Trophoblast cell (in vitro differentiated cells and primary cell): ENCODE data around the gene MFSD2B.

ENCODE experiments used
- DNase-seq, 2 donors: peaks; one replicate each; pipeline ENCODE4 v3.0.0-alpha.2; 2016
- H2AFZ ChIP-seq: 2 replicates; pipeline ENCODE4 v1.6.1; 2013; ENCODE audit warnings: low read length, moderate library complexity, mild to moderate bottlenecking; ENCODE audit not compliant: insufficient read depth, poor library complexity
- H2AK5ac ChIP-seq: 2 replicates; pipeline ENCODE4 v1.6.1; 2013; ENCODE audit warnings: mild to moderate bottlenecking, low read length
- H2BK120ac ChIP-seq: 2 replicates; pipeline ENCODE4 v1.6.1; 2013; ENCODE audit warnings: low read length, mild to moderate bottlenecking, moderate library complexity; ENCODE audit not compliant: insufficient read depth, poor library complexity
- H2BK12ac ChIP-seq: 2 replicates; pipeline ENCODE4 v1.6.1; 2013; ENCODE audit warnings: mild to moderate bottlenecking, low read length, moderate library complexity
- H2BK5ac ChIP-seq: 2 replicates; pipeline ENCODE4 v1.6.1; 2013; ENCODE audit warnings: low read length, low read depth, moderate library complexity, mild to moderate bottlenecking; ENCODE audit not compliant: poor library complexity
- H3K14ac ChIP-seq: 2 replicates; pipeline ENCODE4 v1.6.1; 2013; ENCODE audit warnings: mild to moderate bottlenecking, low read length
- H3K18ac ChIP-seq: 2 replicates; pipeline ENCODE4 v1.6.1; 2013; ENCODE audit warnings: mild to moderate bottlenecking, low read length
- H3K23ac ChIP-seq: 2 replicates; pipeline ENCODE4 v1.6.1; 2013; ENCODE audit warnings: low read length
- H3K27ac ChIP-seq: 2 replicates; pipeline ENCODE4 v1.5.1; 2013; ENCODE audit warnings: low read depth, mild to moderate bottlenecking, inconsistent platforms, low read length, moderate library complexity
- H3K27me3 ChIP-seq: 2 replicates; pipeline ENCODE4 v1.6.1; 2013; ENCODE audit warnings: inconsistent platforms, mild to moderate bottlenecking, low read length, moderate library complexity; ENCODE audit not compliant: insufficient read depth
- H3K36me3 ChIP-seq, 2 experiments: 1 replicate in 1 of 2; 2 replicates in 1 of 2; pipeline ENCODE4 v1.6.1; 2013; ENCODE audit warnings: low read length in 2 of 2, mild to moderate bottlenecking in 2 of 2, moderate library complexity in 1 of 2; ENCODE audit not compliant: insufficient read depth in 2 of 2, control insufficient read depth in 1 of 2
- H3K4ac ChIP-seq: 2 replicates; pipeline ENCODE4 v1.6.1; 2013; ENCODE audit warnings: low read depth, mild to moderate bottlenecking, low read length, moderate library complexity
- H3K4me1 ChIP-seq, 2 experiments: 1 replicate in 1 of 2; 2 replicates in 1 of 2; pipeline ENCODE4 v1.6.1; 2013; ENCODE audit warnings: low read length in 2 of 2, mild to moderate bottlenecking in 2 of 2, moderate library complexity in 1 of 2; ENCODE audit not compliant: insufficient read depth in 2 of 2, control insufficient read depth in 1 of 2
- H3K4me2 ChIP-seq: 2 replicates; pipeline ENCODE4 v1.6.1; 2013; ENCODE audit warnings: inconsistent platforms, mild to moderate bottlenecking, low read length, moderate library complexity
- H3K4me3 ChIP-seq: 2 replicates; pipeline ENCODE4 v1.5.1; 2013; ENCODE audit warnings: mild to moderate bottlenecking, low read depth, low read length, inconsistent platforms
- H3K79me1 ChIP-seq: one replicate; pipeline ENCODE4 v1.6.1; 2013; ENCODE audit warnings: low read length
- H3K79me2 ChIP-seq: 2 replicates; pipeline ENCODE4 v1.6.1; 2013; ENCODE audit warnings: low read length, mild to moderate bottlenecking; ENCODE audit not compliant: control insufficient read depth, insufficient read depth, poor library complexity
- H3K9ac ChIP-seq: 2 replicates; pipeline ENCODE4 v1.6.1; 2013; ENCODE audit warnings: mild to moderate bottlenecking, low read length
- H3K9me3 ChIP-seq: 2 replicates; pipeline ENCODE4 v1.6.1; 2013; ENCODE audit warnings: low read depth, mild to moderate bottlenecking, control low read depth, inconsistent platforms, low read length; ENCODE audit not compliant: insufficient read depth
- H4K12ac ChIP-seq: 2 replicates; pipeline ENCODE4 v1.6.1; 2013; ENCODE audit warnings: low read depth, mild to moderate bottlenecking, low read length, moderate library complexity
- H4K8ac ChIP-seq: 2 replicates; pipeline ENCODE4 v1.6.1; 2013; ENCODE audit warnings: low read depth, mild to moderate bottlenecking, low read length, moderate library complexity
- H4K91ac ChIP-seq: one replicate; pipeline ENCODE4 v1.6.1; 2013; ENCODE audit warnings: low read depth, mild to moderate bottlenecking, low read length, moderate library complexity
- WGBS: extraction: QIAGEN DNeasy Blood & Tissue Kit; methylation state at CpG from one replicate; pipeline ENCODE4 v1.1.7; 2013; ENCODE audit warnings: missing lambda C conversion rate; ENCODE audit not compliant: insufficient read length, insufficient coverage; ENCODE audit errors: extremely low coverage; 5-methylcytosine and 5-hydroxymethylcytosine counted together

MFSD2B gene

GRCh38 chr2:23992931-23993330, 17.0 kb upstream of the MFSD2B start:
- no peak overlapping the region for H3K18ac ChIP-seq
- H2AK5ac ChIP-seq = no peak overlapping the region
- H3K27me3 ChIP-seq = no peaks in the 10 kb centered on the region
- no peak overlapping the region for H4K12ac ChIP-seq
- H3K4me1 ChIP-seq = no peaks in the 10 kb centered on the region
- H3K9me3 ChIP-seq = no peaks in the 10 kb centered on the region
- no peak overlapping the region for H4K91ac ChIP-seq
- H2AFZ ChIP-seq = no peak overlapping the region
- no peak overlapping the region for H2BK120ac ChIP-seq
- no peak overlapping the region for H3K4me3 ChIP-seq
- no peak overlapping the region for H2BK5ac ChIP-seq
- no peaks in the 10 kb centered on the region for H3K79me1 ChIP-seq
- H3K4ac ChIP-seq = no peak overlapping the region
- H3K27ac ChIP-seq = no peak overlapping the region
- no peak overlapping the region for H3K4me2 ChIP-seq
- DNase-seq = no peak
- H2BK12ac ChIP-seq = no peak overlapping the region
- no peak overlapping the region for H3K9ac ChIP-seq
- H4K8ac ChIP-seq = no peak overlapping the region
- peaks cover 2 to 5% of the 10 kb centered on the region in 2 experiments for H3K36me3 ChIP-seq
- H3K23ac ChIP-seq = no peak overlapping the region
- no peaks in the 10 kb centered on the region for H3K79me2 ChIP-seq
- H3K14ac ChIP-seq = no peak overlapping the region
- no CpG with 5 or more reads among the region's 1 CpG for WGBS

GRCh38 chr2:23993736-23994269, 16.1 kb upstream of the MFSD2B start:
- Histone ChIP-seq H3K4me2 (no peak overlapping the region), H3K18ac (no peak overlapping the region)
- no CpG with 5 or more reads among the region's 8 CpGs for WGBS

GRCh38 chr2:23994567-23994966, 15.3 kb upstream of the MFSD2B start:
- Histone ChIP-seq H4K91ac (no peak overlapping the region), H3K14ac (no peak overlapping the region), H3K27ac (no peak overlapping the region), H2BK5ac (no peak overlapping the region), H2BK120ac (no peak overlapping the region), H3K79me2 (no peaks in the 10 kb centered on the region), H3K4me2 (no peak overlapping the region), H3K9me3 (no peaks in the 10 kb centered on the region), H2BK12ac (no peak overlapping the region), H3K27me3 (no peaks in the 10 kb centered on the region), H3K79me1 (no peaks in the 10 kb centered on the region), H3K4me1 (no peaks in the 10 kb centered on the region), H3K9ac (no peak overlapping the region), H2AK5ac (no peak overlapping the region), H3K4ac (no peak overlapping the region), H3K4me3 (no peak overlapping the region), H3K18ac (no peak overlapping the region), H4K8ac (no peak overlapping the region), H4K12ac (no peak overlapping the region), H2AFZ (no peak overlapping the region), H3K36me3 (peaks cover 4 to 8% of the 10 kb centered on the region in 2 experiments), H3K23ac (no peak overlapping the region)
- WGBS = no CpG with 5 or more reads among the region's 1 CpG
- no peak for DNase-seq

More at GRCh38 chr2:23993736-23994269, 16.1 kb upstream of the MFSD2B start:
- no peak overlapping the region for H3K27ac ChIP-seq
- no peak overlapping the region for H4K91ac ChIP-seq
- H3K23ac ChIP-seq = no peak overlapping the region
- H3K36me3 ChIP-seq = peaks cover 4 to 8% of the 10 kb centered on the region in 2 experiments
- H3K9ac ChIP-seq = no peak overlapping the region
- no peak overlapping the region for H4K8ac ChIP-seq
- no peak overlapping the region for H3K14ac ChIP-seq
- no peaks in the 10 kb centered on the region for H3K27me3 ChIP-seq
- H2AFZ ChIP-seq = no peak overlapping the region
- no peak overlapping the region for H2AK5ac ChIP-seq
- H2BK120ac ChIP-seq = no peak overlapping the region
- no peak overlapping the region for H3K4me3 ChIP-seq
- H3K4ac ChIP-seq = no peak overlapping the region
- H3K79me2 ChIP-seq = no peaks in the 10 kb centered on the region
- H2BK5ac ChIP-seq = no peak overlapping the region
- peak in 1 of 2 donors; percentile 33 for DNase-seq
- no peaks in the 10 kb centered on the region for H3K79me1 ChIP-seq
- H3K9me3 ChIP-seq = no peaks in the 10 kb centered on the region
- no peak overlapping the region for H4K12ac ChIP-seq
- no peak overlapping the region for H2BK12ac ChIP-seq
- H3K4me1 ChIP-seq = no peaks in the 10 kb centered on the region

GRCh38 chr2:24007693-24008092, 2.2 kb upstream of the MFSD2B start:
- no peak overlapping the region for H2BK12ac ChIP-seq
- no peak overlapping the region for H4K91ac ChIP-seq
- H3K27ac ChIP-seq = no peak overlapping the region
- H3K4ac ChIP-seq = no peak overlapping the region
- no peak overlapping the region for H4K12ac ChIP-seq
- no peak overlapping the region for H3K4me2 ChIP-seq
- H4K8ac ChIP-seq = no peak overlapping the region
- peaks cover 9 to 11% of the 10 kb centered on the region in 2 experiments for H3K4me1 ChIP-seq
- no peak overlapping the region for H3K18ac ChIP-seq
- no peak overlapping the region for H2AK5ac ChIP-seq
- H3K9me3 ChIP-seq = peaks cover 2% of the 10 kb centered on the region
- H3K27me3 ChIP-seq = peaks cover 15% of the 10 kb centered on the region
- H3K36me3 ChIP-seq = no peaks in the 10 kb centered on the region
- H3K14ac ChIP-seq = no peak overlapping the region
- H2BK120ac ChIP-seq = no peak overlapping the region
- H2BK5ac ChIP-seq = no peak overlapping the region
- H2AFZ ChIP-seq = no peak overlapping the region
- H3K9ac ChIP-seq = no peak overlapping the region
- no peak for DNase-seq
- no peak overlapping the region for H3K23ac ChIP-seq
- H3K79me2 ChIP-seq = no peaks in the 10 kb centered on the region
- H3K4me3 ChIP-seq = no peak overlapping the region
- H3K79me1 ChIP-seq = no peaks in the 10 kb centered on the region
